Adrenal gland (tissue), 5 donors: ENCODE results near the gene ATG101.

ENCODE experiments used
- POLR2A ChIP-seq, 2 donors: fragments of 450-650 bp; IDR thresholded peaks; one replicate each; pipeline ENCODE4 v1.6.1; 2017; ENCODE audit warnings: antibody characterized with exemption in 2 of 2, mild to moderate bottlenecking in 2 of 2, moderate library complexity in 1 of 2
- TF ChIP-seq, protein P1 (sequence below), 6 experiments: fragments of 450-650 bp in 4 of 6; fragments of 200-600 bp in 2 of 6; sonication (generic) in 1 of 6; IDR thresholded peaks; 1 replicate in 5 of 6; 2 replicates in 1 of 6; pipeline versions ENCODE4 v1.5.1 to v1.8.0; 2016 to 2021; ENCODE audit warnings: antibody characterized with exemption in 6 of 6, mild to moderate bottlenecking in 2 of 6, moderate library complexity in 1 of 6
- donor health status: DM: no; HTN: no; CAD: no.

DNA sequence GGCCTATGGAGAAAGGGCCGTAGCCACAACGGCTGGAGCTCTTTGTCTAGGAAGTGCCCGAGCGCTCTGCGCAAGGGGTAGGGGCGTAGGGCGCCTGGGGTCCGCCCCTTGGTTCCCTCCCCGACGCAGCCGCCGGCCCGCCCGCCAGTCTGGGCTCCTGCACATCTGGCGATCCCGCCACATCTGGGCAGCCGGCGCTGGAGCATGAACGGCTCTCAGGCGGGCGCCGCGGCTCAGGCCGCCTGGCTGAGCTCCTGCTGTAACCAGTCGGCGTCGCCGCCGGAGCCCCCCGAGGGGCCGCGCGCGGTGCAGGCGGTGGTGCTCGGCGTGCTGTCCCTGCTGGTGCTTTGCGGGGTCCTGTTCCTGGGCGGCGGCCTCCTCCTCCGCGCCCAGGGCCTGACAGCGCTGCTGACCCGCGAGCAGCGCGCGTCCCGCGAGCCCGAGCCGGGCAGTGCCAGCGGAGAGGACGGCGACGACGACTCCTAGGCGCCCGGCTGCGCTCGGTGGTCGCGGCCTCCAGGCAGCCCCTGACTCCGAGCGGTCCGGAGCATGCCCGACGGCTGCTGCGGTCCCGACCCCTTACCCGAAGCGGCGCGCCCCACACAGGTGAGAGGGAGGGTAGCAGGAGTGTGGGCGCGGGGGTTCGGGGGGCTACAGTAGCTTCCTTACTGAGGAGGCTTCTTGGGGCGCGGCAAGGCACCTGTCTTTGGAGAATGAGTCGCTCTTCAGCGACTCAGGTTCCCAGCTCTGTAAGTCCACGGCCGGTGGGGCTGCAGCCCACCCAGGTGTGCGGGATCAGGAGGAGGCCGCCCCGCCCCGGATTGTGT is 10.0 kb downstream of the ATG101 start, which contains the start of gene SMIM41:
- TF ChIP-seq, protein P1, sequence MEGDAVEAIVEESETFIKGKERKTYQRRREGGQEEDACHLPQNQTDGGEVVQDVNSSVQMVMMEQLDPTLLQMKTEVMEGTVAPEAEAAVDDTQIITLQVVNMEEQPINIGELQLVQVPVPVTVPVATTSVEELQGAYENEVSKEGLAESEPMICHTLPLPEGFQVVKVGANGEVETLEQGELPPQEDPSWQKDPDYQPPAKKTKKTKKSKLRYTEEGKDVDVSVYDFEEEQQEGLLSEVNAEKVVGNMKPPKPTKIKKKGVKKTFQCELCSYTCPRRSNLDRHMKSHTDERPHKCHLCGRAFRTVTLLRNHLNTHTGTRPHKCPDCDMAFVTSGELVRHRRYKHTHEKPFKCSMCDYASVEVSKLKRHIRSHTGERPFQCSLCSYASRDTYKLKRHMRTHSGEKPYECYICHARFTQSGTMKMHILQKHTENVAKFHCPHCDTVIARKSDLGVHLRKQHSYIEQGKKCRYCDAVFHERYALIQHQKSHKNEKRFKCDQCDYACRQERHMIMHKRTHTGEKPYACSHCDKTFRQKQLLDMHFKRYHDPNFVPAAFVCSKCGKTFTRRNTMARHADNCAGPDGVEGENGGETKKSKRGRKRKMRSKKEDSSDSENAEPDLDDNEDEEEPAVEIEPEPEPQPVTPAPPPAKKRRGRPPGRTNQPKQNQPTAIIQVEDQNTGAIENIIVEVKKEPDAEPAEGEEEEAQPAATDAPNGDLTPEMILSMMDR (IDR thresholded peaks at IDR 0.05) = no peak
- no peak for TF ChIP-seq POLR2A (IDR thresholded peaks at IDR 0.05)
